Upper lobe of right lung (tissue), 1 donor: ENCODE measurements around the gene PLPPR5. TPM values are rescaled to one million over a fixed set of nuclear protein-coding genes. Genes with fewer than 3 reads are reported as not detected.
"Not testable (repeated sequence)": the region's sequence is repeated elsewhere in the genome, so short reads cannot be mapped to it uniquely, and the experiment has no call there.

Experiments used
- ATAC-seq: fragments of 200-7000 bp; cut with Tn5 transposase; one replicate; pipeline ENCODE4 v1.9.1; 2020; ENCODE audit warnings: mild to moderate bottlenecking, moderate library complexity
- DNase-seq: peaks from one replicate; pipeline ENCODE4 v3.0.0-alpha.2; 2020
- H3K27ac ChIP-seq: fragments of 200-600 bp; one replicate; pipeline ENCODE4 v1.8.0; 2022
- H3K27me3 ChIP-seq: fragments of 200-600 bp; one replicate; pipeline ENCODE4 v1.8.0; 2022; ENCODE audit warnings: mild to moderate bottlenecking
- H3K36me3 ChIP-seq: fragments of 200-600 bp; one replicate; pipeline ENCODE4 v1.8.0; 2022
- H3K4me1 ChIP-seq: fragments of 200-600 bp; one replicate; pipeline ENCODE4 v1.8.0; 2022
- H3K4me3 ChIP-seq: fragments of 200-600 bp; one replicate; pipeline ENCODE4 v1.8.0; 2022; ENCODE audit warnings: mild to moderate bottlenecking
- H3K9me3 ChIP-seq: fragments of 200-600 bp; one replicate; pipeline ENCODE4 v1.8.0; 2022
- CTCF ChIP-seq: fragments of 200-600 bp; IDR thresholded peaks from one replicate; pipeline ENCODE4 v1.8.0; 2022; ENCODE audit warnings: antibody characterized with exemption
- intact Hi-C: fragments of 100-400 bp; cut with DNase I; formaldehyde crosslinking; loops from one replicate; pipeline ENCODE4 v1.11.0; 2022
- long read RNA-seq: library from polyadenylated mRNA; unstranded; transcript quantifications from one replicate; pipeline ENCODE4 v2.0.0, GENCODE V29; 2021
- total RNA-seq: library from RNA; stranded (reverse); fragmentation: NEBNext Ultra II Directional; extraction: Animal tissue kit (Norgen Biotek cat#: 25700); gene quantifications from one replicate; pipeline ENCODE4 v1.2.1, GENCODE V29; 2021
- donor health status: DM: no; HTN: yes; CAD: no; lungs with severe emphysema.

Gene PLPPR5
- total RNA-seq: not detected
- long read RNA-seq: 0 reads

GRCh38 chr1:99004861-99005442, at the start of gene PLPPR5:
PLPPR5 (minus strand) TSS chr1:99004861; CDS start chr1:99004671, 190 bp downstream.
- Histone ChIP-seq H3K4me1 (peaks cover 4% of the 10 kb centered on the region), H3K4me3 (peak within 1 kb of the TSS; percentile 21), H3K27me3 (peaks cover 61% of the 10 kb centered on the region), H3K36me3 (no peaks in the 10 kb centered on the region), H3K27ac (no peak within 1 kb of the TSS), H3K9me3 (no peaks in the 10 kb centered on the region)
- TF ChIP-seq CTCF: no peak
- intact Hi-C loops: no loop called here
- ATAC-seq (peak; percentile 41), DNase-seq (peak; percentile 59)

- Histone ChIP-seq H3K36me3 (no peaks in the 10 kb centered on the region), H3K4me1 (no peaks in the 10 kb centered on the region), H3K27ac (no peak overlapping the region), H3K9me3 (no peaks in the 10 kb centered on the region), H3K4me3 (no peak overlapping the region), H3K27me3 (no peaks in the 10 kb centered on the region)
- DNase-seq: peak; percentile 40
- ATAC-seq: peak; percentile 26
- intact Hi-C loops: no loop called here
- TF ChIP-seq CTCF: no peak
These were observed 47.1 kb upstream of the PLPPR5 start for GRCh38 chr1:99051611-99052283.

- Histone ChIP-seq H3K36me3 (no peaks in the 10 kb centered on the region), H3K4me1 (no peaks in the 10 kb centered on the region), H3K27ac (no peak overlapping the region), H3K4me3 (no peak overlapping the region), H3K27me3 (no peaks in the 10 kb centered on the region), H3K9me3 (no peaks in the 10 kb centered on the region)
- no peak for TF ChIP-seq CTCF
- ATAC-seq (no peak), DNase-seq (no peak)
- intact Hi-C loops: no loop called here
These were observed 45.1 kb upstream of the PLPPR5 start for GRCh38 chr1:99049745-99050144.

GRCh38 chr1:99036746-99037145, 32.1 kb upstream of the PLPPR5 start:
- ATAC-seq, H3K36me3 ChIP-seq, H3K27ac ChIP-seq, H3K27me3 ChIP-seq, H3K4me1 ChIP-seq, H3K4me3 ChIP-seq, DNase-seq, intact Hi-C loops, H3K9me3 ChIP-seq: not testable (repeated sequence)

- no peak for DNase-seq
- no peaks in the 10 kb centered on the region for H3K27me3 ChIP-seq
- no peaks in the 10 kb centered on the region for H3K36me3 ChIP-seq
- H3K4me1 ChIP-seq: no peaks in the 10 kb centered on the region
- intact Hi-C loops: no loop called here
- no peak for ATAC-seq
- TF ChIP-seq CTCF: no peak
- no peak overlapping the region for H3K27ac ChIP-seq
- no peaks in the 10 kb centered on the region for H3K9me3 ChIP-seq
- no peak overlapping the region for H3K4me3 ChIP-seq
These were observed 13.7 kb upstream of the PLPPR5 start for GRCh38 chr1:99018313-99018712.

- Histone ChIP-seq H3K27me3 (no peaks in the 10 kb centered on the region), H3K36me3 (no peaks in the 10 kb centered on the region), H3K4me1 (no peaks in the 10 kb centered on the region), H3K9me3 (no peaks in the 10 kb centered on the region), H3K27ac (no peak overlapping the region), H3K4me3 (no peak overlapping the region)
- intact Hi-C loops: no loop called here
- no peak for DNase-seq
- no peak for ATAC-seq
- TF ChIP-seq CTCF: no peak
These were observed 13.0 kb upstream of the PLPPR5 start for GRCh38 chr1:99017655-99018054.
